Progenitor cell of endocrine pancreas (in vitro differentiated cells): ENCODE data around the gene MOB3B. TPM values are rescaled to one million over a fixed set of nuclear protein-coding genes. Genes with fewer than 3 reads are reported as not detected.

Experiments used
- DNase-seq: peaks from one replicate; pipeline ENCODE4 v3.0.0; 2021; ENCODE audit warnings: low spot score; ENCODE audit not compliant: unreplicated experiment
- H3K27ac Mint-ChIP-seq: 2 replicates; pipeline ENCODE4 v1.8.0; 2021; ENCODE audit warnings: mild to moderate bottlenecking, moderate library complexity, mixed read lengths
- H3K27me3 Mint-ChIP-seq: 2 replicates; pipeline ENCODE4 v1.8.0; 2021; ENCODE audit warnings: mixed read lengths
- H3K36me3 Mint-ChIP-seq: 2 replicates; pipeline ENCODE4 v1.8.0; 2022; ENCODE audit warnings: mixed read lengths; ENCODE audit not compliant: insufficient read depth
- H3K4me1 Mint-ChIP-seq: 2 replicates; pipeline ENCODE4 v1.8.0; 2021; ENCODE audit warnings: low read depth, mixed read lengths
- H3K4me3 Mint-ChIP-seq: 2 replicates; pipeline ENCODE4 v1.8.0; 2021; ENCODE audit warnings: low read depth, mild to moderate bottlenecking, moderate library complexity, mixed read lengths
- H3K9me3 Mint-ChIP-seq: 2 replicates; pipeline ENCODE4 v1.8.0; 2021; ENCODE audit warnings: low read depth, mixed read lengths
- CTCF ChIP-seq: fragments of 200-600 bp; sonication (generic); IDR thresholded peaks from one replicate; pipeline ENCODE4 v1.5.0; 2021; ENCODE audit warnings: antibody characterized with exemption, mild to moderate bottlenecking; ENCODE audit not compliant: unreplicated experiment
- total RNA-seq: library from RNA; stranded (reverse); gene quantifications from 2 replicates; pipeline ENCODE4 v1.2.1, GENCODE V29; 2021

Gene MOB3B
- total RNA-seq, 1 donor from 2014 or later = 15.4 TPM

- H3K4me1 Mint-ChIP-seq = peaks cover 6% of the 10 kb centered on the region
- no peak for DNase-seq
- no peak for TF ChIP-seq CTCF
- no peaks in the 10 kb centered on the region for H3K9me3 Mint-ChIP-seq
- H3K27me3 Mint-ChIP-seq = no peaks in the 10 kb centered on the region
- H3K36me3 Mint-ChIP-seq = no peaks in the 10 kb centered on the region
- no peak overlapping the region for H3K27ac Mint-ChIP-seq
- no peak overlapping the region for H3K4me3 Mint-ChIP-seq
Observed at GRCh38 chr9:27534131-27534530, 4.5 kb upstream of the MOB3B start.

GRCh38 chr9:27533311-27533710, 3.7 kb upstream of the MOB3B start:
- DNase-seq = no peak
- Mint-ChIP-seq H3K27me3 (no peaks in the 10 kb centered on the region), H3K4me3 (no peak overlapping the region), H3K9me3 (no peaks in the 10 kb centered on the region), H3K27ac (no peak overlapping the region), H3K36me3 (no peaks in the 10 kb centered on the region), H3K4me1 (peaks cover 6% of the 10 kb centered on the region)
- no peak for TF ChIP-seq CTCF

- no peak for DNase-seq
- Mint-ChIP-seq H3K27ac (no peak overlapping the region), H3K9me3 (no peaks in the 10 kb centered on the region), H3K4me1 (peaks cover 14% of the 10 kb centered on the region), H3K4me3 (no peak overlapping the region), H3K36me3 (no peaks in the 10 kb centered on the region), H3K27me3 (no peaks in the 10 kb centered on the region)
- no peak for TF ChIP-seq CTCF
Observed at GRCh38 chr9:27532046-27532445, 2.4 kb upstream of the MOB3B start.

- Mint-ChIP-seq H3K36me3 (no peaks in the 10 kb centered on the region), H3K9me3 (no peaks in the 10 kb centered on the region), H3K4me3 (no peak overlapping the region), H3K27ac (no peak overlapping the region), H3K4me1 (peaks cover 16% of the 10 kb centered on the region), H3K27me3 (no peaks in the 10 kb centered on the region)
- no peak for DNase-seq
- no peak for TF ChIP-seq CTCF
Observed at GRCh38 chr9:27530915-27531755, 1.5 kb upstream of the MOB3B start.

- no peaks in the 10 kb centered on the region for H3K9me3 Mint-ChIP-seq
- H3K27ac Mint-ChIP-seq = peak overlapping the region; percentile 93
- H3K36me3 Mint-ChIP-seq = peaks cover 5% of the 10 kb centered on the region
- peak overlapping the region; percentile 96 for H3K4me3 Mint-ChIP-seq
- no peak for TF ChIP-seq CTCF
- peaks cover 16% of the 10 kb centered on the region for H3K4me1 Mint-ChIP-seq
- no peaks in the 10 kb centered on the region for H3K27me3 Mint-ChIP-seq
- DNase-seq = peak; percentile 26
Observed at GRCh38 chr9:27528886-27529315, 713 bp downstream of the MOB3B start.
